Measurements from ENCODE around the gene PSEN2.
A peak's percentile ranks its signal among the peaks of the same experiment; 100 is the strongest.

PSEN2 gene

GRCh38 chr1:226887006-226887405 lies 16.6 kb downstream of the PSEN2 start:
- no peak for DNase-seq

GRCh38 chr1:226888021-226888420 lies 17.6 kb downstream of the PSEN2 start:
- DNase-seq, result no peak

- DNase-seq, result no peak
These were observed 18.4 kb downstream of the PSEN2 start for GRCh38 chr1:226888816-226889215.

- DNase-seq, result no peak
These were observed 19.4 kb downstream of the PSEN2 start for GRCh38 chr1:226889616-226890330.

- DNase-seq, result no peak
These were observed 20.1 kb downstream of the PSEN2 start for GRCh38 chr1:226890331-226891108.

GRCh38 chr1:226891346-226891745 lies 20.9 kb downstream of the PSEN2 start:
- no peak for DNase-seq

- no peak for DNase-seq
These were observed 21.6 kb downstream of the PSEN2 start for GRCh38 chr1:226891846-226892523.

- DNase-seq, result no peak
These were observed 22.1 kb downstream of the PSEN2 start for GRCh38 chr1:226892524-226892875.

- no peak for DNase-seq
These were observed 23.5 kb downstream of the PSEN2 start for GRCh38 chr1:226893936-226894335.

GRCh38 chr1:226894826-226895225 lies 24.4 kb downstream of the PSEN2 start:
- DNase-seq, result no peak

- DNase-seq, result no peak
These were observed 25.2 kb downstream of the PSEN2 start for GRCh38 chr1:226895644-226896043.

GRCh38 chr1:226898246-226898645 lies 27.8 kb downstream of the PSEN2 start:
- no peak for DNase-seq

- no peak for DNase-seq
These were observed 31.0 kb downstream of the PSEN2 start for GRCh38 chr1:226901421-226901820.

- DNase-seq, result no peak
These were observed 32.2 kb downstream of the PSEN2 start for GRCh38 chr1:226902601-226903000.

- DNase-seq, result no peak
These were observed 33.7 kb downstream of the PSEN2 start for GRCh38 chr1:226903819-226904716.

- DNase-seq, result no peak
These were observed 34.4 kb downstream of the PSEN2 start for GRCh38 chr1:226904772-226905171.

- no peak for DNase-seq
These were observed 38.0 kb downstream of the PSEN2 start for GRCh38 chr1:226908419-226908818.

GRCh38 chr1:226908913-226909312 lies 38.5 kb downstream of the PSEN2 start:
- DNase-seq, result no peak

GRCh38 chr1:226912587-226913176 lies 42.3 kb downstream of the PSEN2 start:
- DNase-seq, result peak; percentile 8

- DNase-seq, result no peak
These were observed 45.2 kb downstream of the PSEN2 start for GRCh38 chr1:226915672-226915995.

GRCh38 chr1:226916497-226916896 lies 46.1 kb downstream of the PSEN2 start:
- DNase-seq, result no peak

- DNase-seq, result no peak
These were observed 49.2 kb downstream of the PSEN2 start for GRCh38 chr1:226919587-226919986.

GRCh38 chr1:226919995-226920394 lies 49.6 kb downstream of the PSEN2 start:
- no peak for DNase-seq

All from central memory CD4-positive, alpha-beta T cell (primary cell).